Right hindlimb (tissue), 1 donor: ENCODE measurements around the gene LEMD3.
"Not testable (repeated sequence)": the region's sequence is repeated elsewhere in the genome, so short reads cannot be mapped to it uniquely, and the experiment has no call there.

ENCODE experiments used
- DNase-seq: peaks from one replicate; pipeline ENCODE4 v3.0.0-alpha.2; 2018

Gene LEMD3

DNA sequence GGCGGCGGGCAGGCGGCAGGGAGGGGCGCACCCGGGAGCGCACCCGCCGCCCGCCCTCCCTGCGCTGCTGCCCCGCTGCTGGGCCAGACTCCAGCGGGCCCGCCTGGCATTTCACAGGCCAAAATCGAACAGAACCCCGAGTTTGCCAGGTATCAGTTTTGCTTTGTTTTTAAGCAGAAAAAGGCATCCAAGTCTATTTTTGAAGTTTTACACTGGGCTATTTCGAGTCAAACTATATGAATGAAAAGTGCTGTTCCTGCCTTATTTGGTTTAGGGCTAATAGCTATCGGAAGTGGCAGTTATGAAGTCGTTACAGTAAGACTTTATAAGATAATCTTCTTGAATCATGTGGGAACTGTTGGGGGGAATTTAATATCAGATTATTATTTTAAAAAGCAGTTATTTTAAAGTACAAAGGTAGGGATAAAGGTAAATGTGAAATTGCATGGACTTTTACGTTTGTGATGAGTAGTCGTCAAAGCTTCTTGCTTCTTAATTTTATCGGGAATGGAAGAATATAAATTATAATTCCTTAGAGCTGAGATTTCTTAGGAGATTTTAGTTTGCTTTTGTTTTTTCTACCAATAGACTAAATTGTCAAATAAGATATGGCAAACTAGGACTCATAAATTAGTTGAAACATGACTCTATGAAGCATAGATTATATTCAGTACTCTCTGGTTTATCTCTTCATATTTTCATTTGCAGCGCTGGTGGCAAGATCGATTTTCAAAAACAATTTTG lies 110.2 kb downstream of the LEMD3 start:
- DNase-seq = no peak

DNA sequence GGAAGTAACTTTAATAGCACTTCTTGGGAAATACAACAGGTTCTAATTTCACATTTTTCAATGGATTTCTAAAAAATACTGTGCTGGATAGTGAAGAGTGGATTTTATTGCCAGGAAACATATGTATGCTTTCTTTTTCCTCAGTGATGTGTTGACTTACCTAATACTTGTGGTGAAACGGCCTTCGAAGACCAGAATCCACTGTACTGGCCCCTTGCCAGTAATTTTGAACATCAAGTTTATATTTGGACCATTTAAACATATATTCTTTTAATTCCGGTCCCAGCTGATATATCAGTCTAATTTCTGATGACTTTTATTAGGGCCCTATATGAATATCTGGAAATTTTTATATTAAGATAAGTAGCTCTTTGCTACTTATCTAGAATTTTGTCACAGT lies 110.9 kb downstream of the LEMD3 start:
- DNase-seq = no peak

DNA sequence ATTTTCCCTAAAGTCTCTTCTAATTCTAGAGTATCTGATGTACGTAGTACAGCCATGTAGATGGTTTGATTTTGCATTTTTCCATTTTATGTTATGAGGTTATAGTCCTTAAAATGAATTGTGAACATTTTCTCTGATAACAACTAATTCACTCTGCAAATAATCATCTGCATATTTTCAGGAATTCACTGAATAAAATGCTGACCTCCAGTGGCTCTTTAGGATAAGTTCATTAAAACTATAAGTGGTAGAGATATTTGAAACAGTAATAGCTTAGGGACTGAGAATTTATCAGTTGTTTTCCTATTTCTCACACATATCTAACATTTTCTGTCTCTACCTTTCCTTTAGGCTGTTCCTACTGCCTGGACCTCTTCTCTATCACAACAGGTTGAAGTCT lies 113.5 kb downstream of the LEMD3 start:
- no peak for DNase-seq

DNA sequence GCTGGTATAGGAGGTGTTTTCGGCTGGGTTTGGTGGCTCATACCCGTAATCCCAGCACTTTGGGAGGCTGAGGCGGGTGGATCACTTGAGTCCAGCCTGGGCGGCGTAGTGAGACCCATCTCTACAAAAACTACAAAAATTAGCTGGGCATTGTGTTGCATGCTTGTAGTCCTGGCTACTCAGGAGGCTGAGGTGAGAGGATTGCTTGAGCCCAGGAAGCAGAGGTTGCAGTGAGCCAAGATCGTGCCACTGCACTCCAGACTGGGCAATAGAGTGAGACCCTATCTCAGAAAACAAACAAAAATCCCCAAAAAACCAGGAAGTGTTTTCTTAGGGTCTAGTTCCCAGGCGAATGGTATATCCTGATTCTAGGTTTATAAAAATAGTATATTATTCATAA lies 116.1 kb downstream of the LEMD3 start:
- not testable (repeated sequence) for DNase-seq

- no peak for DNase-seq
Measured at GRCh38 chr12:65287426-65287825, 118.0 kb downstream of the LEMD3 start.

- DNase-seq = no peak
Measured at GRCh38 chr12:65292241-65292640, 122.9 kb downstream of the LEMD3 start.

GRCh38 chr12:65293735-65294134 lies 124.4 kb downstream of the LEMD3 start:
- no peak for DNase-seq

GRCh38 chr12:65294641-65295262 lies 125.4 kb downstream of the LEMD3 start:
- no peak for DNase-seq

DNA sequence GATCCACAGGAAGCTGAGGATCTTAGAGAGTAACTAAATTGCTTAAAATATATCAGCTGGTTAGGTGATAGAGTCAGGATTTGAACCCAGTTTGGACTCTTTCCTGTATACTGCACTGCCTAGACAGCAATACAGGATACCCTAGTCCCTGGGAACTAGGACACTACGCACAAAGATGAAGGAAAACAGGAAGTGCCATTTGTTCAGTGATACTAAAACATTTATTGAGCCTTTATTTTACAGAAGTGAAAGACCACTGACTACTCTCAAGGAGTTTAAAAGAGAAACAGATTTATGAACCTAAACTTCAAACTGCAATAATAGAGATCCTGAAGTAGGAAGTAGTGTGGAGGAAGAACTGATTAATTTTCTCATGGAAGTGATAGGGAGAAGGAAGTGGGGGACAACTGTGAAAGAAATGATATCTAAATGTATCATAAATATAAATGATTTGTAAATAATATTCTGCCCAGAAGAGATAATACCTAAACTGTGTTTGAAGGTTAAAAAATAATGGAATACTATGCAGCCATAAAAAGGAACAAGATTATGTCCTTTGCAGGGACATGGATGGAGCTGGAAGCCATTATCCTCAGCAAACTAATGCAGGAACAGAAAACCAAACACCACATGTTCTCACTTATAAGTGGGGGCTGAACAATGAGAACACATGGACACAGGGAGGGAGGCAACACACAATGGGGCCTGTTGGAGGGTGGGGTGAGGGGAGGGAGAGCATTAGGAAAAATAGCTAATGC lies 127.3 kb downstream of the LEMD3 start:
- DNase-seq = no peak
